ENCODE measurements around the gene AAMDC.
A peak's percentile ranks its signal among the peaks of the same experiment; 100 is the strongest.

The AAMDC gene

DNA sequence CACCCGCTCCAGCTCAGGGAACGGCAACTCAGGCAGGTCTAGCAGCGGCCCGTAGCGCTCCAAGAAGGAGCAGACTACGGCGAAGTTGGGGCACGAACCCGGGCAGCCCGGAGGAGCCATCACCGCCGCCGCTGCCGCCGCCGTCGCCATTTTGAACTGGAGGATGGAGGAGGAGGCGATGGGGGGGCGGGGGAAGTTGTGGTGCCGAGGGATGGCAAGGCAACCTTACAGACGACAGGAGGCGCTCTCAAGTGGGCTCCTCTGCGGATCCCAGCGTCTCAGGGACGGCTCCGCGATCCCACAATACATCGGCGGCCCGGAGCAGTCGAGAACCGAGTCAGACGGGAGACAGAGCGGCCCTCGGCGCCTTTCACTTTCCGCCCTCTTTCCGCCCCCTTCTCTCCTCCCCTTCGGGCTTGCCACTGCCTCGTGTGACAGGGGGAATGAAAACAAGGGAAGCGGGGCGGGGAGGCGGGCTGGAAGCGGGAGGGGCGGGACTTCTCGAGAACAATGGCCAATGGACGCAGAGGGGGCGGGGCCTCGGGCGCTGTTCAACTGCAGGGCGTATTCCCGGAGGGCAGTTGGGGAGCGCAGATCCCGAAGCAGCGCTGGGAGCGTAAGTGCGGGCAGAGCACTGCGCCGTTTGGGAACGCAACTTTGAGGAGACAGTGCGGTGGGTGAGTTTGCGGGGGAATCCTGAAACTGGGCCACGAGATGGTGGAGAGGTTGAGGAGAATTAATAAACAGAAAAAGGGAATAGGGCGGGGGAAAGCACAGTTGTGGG is at the start of gene AAMDC, which contains the start of gene RSF1:
Gene AAMDC (plus strand): TSS at position 580 of the 784 bp plus-strand sequence. CDS start 21,353 bp downstream, outside the sequence.
Gene RSF1 (minus strand): TSS at position 158 of the 784 bp plus-strand sequence. CDS start 8 bp downstream, at position 150.
- peak; percentile 85 to 96 for DNase-seq (ENCODE audit: extremely low read depth in 1 of 2, low read depth in 1 of 2)

DNA sequence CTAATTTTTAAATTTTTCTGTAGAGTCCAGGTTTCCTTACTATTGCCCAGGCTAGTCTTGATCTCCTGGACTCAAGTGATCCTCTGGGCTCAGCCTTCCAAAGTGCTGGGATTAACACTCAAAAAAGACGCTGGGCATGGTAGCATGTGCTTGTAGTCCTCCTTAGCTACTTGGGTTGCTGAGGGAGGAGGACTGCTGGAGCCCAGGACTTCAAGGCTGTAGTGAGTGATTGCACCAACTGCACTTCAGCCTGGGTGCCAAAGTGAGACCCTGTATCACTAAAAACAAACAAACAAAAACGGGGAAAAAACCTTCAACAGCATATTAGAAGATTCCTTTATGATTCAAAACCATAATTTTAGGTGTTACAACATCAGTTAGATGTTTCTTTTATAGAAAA is 45.0 kb upstream of the AAMDC start:
- DNase-seq (ENCODE audit: extremely low read depth in 1 of 2, low read depth in 1 of 2): no peak

DNA sequence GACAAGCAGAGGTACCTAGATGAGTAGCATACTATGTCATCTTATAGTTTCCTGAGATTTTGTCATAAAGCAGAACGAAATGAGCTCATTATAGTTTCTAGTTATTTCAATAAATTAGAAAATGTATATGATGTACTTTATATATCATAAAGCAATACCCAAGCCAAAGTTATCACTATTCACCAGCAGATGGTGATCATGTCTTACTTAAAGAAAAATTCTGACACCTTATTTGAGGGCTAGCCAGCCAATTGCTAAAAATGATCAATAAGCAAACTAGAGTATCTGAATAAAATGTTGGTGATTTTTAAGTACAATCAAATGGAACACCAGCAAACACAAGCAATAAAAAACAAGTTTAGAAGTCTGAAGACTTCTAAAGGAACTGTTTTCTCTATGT is 44.5 kb upstream of the AAMDC start:
- DNase-seq (ENCODE audit: extremely low read depth in 1 of 2, low read depth in 1 of 2): no peak

GRCh38 chr11:77778118-77778517 is 42.8 kb upstream of the AAMDC start:
- DNase-seq (ENCODE audit: extremely low read depth in 1 of 2, low read depth in 1 of 2): no peak

DNA sequence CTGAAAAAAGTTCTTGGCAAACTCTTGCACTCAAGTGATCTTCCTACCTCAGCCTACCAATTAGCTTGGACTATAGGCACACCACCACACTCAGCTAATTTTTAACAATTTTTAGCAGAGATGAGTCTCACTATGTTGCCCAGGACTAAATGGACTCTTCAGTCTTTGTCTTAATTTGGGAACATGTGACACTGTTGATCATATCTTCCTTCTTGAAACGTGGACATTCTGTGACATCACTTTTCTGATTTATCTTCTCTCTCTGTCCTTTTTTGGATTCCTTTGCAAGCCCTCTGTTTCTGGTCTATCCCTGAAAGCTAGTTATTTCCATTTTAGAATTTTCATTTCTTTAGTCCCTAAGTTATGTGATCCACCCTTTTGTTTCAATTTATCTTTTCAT is 42.4 kb upstream of the AAMDC start:
- DNase-seq (ENCODE audit: extremely low read depth in 1 of 2, low read depth in 1 of 2): no peak

DNA sequence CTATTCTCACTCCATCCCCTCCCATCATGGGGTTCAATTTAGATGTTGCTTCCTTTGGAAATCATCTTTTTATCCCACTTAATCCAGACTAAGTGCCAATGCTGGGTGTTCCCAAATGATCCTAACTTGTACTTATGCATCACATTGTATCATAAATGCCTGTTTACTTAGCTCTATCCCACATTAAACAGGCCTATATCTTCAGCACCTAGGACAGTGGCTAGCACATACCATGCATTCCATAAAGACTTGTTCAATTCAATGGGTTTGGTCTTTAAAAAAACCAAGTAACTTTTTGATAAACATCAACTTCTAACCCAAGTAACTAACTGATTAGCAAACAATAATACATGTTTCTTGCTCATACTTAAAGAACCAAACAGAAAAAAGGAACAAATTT is 41.0 kb upstream of the AAMDC start:
- no peak for DNase-seq (ENCODE audit: extremely low read depth in 1 of 2, low read depth in 1 of 2)

DNA sequence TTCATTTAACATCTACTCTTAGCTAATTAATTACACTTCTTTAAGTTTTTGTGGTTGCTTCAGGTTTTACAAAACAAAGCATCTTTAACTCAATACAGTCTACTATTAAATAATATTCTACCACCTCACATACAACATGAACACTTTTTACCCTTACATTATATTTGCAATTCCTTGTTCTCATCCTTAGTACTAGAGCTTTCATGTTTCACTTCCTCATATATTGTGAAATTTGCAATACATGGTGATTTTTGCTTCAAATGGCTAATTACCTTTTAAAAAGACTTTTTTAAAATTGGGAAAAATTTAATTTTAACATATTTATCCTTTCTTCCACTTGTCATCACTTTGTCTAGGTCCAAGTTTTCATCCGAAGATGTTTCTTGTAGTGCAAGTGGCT is 37.9 kb upstream of the AAMDC start:
- DNase-seq (ENCODE audit: extremely low read depth in 1 of 2, low read depth in 1 of 2): no peak

- no peak for DNase-seq (ENCODE audit: extremely low read depth in 1 of 2, low read depth in 1 of 2)
Measured at GRCh38 chr11:77784572-77784971, 36.4 kb upstream of the AAMDC start.

GRCh38 chr11:77789061-77789730 is 31.7 kb upstream of the AAMDC start:
- DNase-seq (ENCODE audit: extremely low read depth in 1 of 2, low read depth in 1 of 2): no peak

DNA sequence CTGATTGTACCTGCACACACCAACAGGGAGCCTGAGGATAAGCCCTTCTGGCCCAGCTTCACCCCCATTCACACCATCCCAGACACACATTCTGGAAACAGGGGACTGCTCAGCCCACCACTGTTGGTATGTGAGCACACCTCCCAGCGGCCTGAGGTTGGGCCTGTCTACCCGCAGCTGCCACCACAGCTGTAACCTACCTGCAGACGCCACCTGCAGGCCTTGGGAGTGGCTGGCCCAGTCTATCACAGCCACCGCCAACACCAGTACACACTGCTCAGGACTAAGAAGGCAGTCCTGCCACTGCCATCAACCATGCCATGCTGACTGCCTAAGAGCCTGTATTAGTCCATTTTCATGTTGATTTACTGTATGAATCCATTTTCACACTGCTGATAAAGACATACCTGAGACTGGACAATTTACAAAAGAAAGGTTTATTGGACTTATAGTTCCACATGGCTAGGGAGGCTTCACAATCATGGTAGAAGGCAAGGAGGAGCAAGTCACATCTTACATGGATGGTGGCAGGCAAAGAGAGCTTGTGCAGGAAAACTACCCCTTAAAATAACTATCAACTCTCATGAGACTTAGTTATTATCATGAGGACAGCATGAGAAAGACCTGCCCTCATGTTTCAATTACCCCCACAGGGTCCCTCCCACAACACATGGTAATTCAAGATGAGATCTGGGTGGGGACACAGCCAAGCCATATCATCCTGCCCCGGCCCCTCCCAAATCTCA is 31.0 kb upstream of the AAMDC start:
- DNase-seq (ENCODE audit: extremely low read depth in 1 of 2, low read depth in 1 of 2): no peak

DNA sequence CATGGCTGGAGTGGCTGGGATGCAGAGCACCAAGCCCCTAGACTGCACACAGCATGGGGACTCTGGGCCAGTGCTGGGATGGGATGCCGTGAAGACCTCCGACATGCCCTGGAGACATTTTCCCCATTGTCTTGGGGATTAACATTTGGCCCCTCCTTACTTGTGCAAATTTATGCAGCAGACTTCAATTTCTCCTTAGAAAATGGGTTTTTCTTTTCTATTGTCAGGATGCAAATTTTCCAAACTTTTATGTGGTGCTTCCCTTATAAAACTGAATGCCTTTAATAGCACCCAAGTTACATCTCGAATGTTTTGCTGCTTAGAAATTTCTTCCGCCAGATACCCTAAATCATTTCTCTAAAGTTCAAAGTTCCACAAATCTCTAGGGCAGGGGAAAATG is 29.6 kb upstream of the AAMDC start:
- DNase-seq (ENCODE audit: extremely low read depth in 1 of 2, low read depth in 1 of 2): no peak

DNA sequence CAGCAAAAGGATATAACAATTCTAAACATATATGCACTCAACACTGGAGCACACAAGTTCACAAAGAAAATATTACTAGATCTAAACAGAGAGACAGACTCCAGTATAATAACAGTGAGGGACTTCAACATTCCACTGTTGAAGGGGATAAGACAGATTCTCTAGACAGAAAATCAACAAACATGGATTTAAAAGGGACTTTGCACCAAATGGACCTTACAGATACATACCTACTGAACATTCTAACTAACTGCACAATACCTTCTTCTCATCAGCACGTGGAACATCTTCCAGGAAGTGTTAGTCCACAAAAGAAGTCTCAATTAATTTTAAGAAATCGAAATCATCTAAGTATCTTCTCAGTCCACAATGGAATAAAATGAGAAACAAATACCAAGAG is 27.0 kb upstream of the AAMDC start:
- DNase-seq (ENCODE audit: extremely low read depth in 1 of 2, low read depth in 1 of 2): no peak

- no peak for DNase-seq (ENCODE audit: extremely low read depth in 1 of 2, low read depth in 1 of 2)
Measured at GRCh38 chr11:77799338-77799737, 21.6 kb upstream of the AAMDC start.

GRCh38 chr11:77800449-77800848 is 20.5 kb upstream of the AAMDC start:
- DNase-seq (ENCODE audit: extremely low read depth in 1 of 2, low read depth in 1 of 2): no peak

- DNase-seq (ENCODE audit: extremely low read depth in 1 of 2, low read depth in 1 of 2): no peak
Measured at GRCh38 chr11:77801477-77801876, 19.5 kb upstream of the AAMDC start.

DNA sequence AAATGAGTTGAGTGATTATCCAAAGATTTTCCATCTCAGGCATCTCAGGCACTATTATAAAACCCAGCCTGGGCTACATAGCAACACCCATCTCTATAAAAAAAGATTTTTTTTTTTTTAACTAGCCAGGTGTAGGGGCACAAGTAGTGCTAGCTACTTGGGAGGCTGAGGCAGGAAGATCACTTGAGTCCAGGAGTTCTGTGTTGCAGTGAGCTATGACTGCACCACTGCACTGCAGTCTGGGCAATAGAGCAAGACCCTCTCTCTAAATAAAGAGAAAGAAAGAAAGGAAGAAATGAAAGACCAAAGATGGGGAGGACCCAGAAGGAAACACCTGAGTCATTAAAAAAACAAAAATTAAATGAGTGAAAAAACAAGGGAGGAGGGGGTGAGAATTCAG is 14.5 kb upstream of the AAMDC start:
- DNase-seq (ENCODE audit: extremely low read depth in 1 of 2, low read depth in 1 of 2): no peak

DNA sequence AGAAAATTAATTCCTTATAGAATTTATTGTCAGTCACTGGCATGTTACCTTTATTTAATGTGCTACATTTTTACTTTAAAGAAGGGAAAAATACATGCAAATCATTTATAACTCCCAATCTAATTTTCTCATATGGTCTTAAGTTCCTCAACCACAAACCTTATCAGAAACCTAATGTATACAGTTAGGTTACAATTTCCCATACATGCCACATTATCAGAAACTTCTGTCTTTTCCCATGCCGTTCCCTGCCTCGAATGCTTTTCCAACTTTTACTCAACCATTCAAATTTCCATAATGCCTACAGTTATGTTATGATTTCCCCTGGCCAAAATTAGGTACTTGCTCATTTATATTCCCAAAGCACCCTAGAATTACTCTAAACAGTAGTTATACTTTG is 14.0 kb upstream of the AAMDC start:
- DNase-seq (ENCODE audit: extremely low read depth in 1 of 2, low read depth in 1 of 2): no peak

DNA sequence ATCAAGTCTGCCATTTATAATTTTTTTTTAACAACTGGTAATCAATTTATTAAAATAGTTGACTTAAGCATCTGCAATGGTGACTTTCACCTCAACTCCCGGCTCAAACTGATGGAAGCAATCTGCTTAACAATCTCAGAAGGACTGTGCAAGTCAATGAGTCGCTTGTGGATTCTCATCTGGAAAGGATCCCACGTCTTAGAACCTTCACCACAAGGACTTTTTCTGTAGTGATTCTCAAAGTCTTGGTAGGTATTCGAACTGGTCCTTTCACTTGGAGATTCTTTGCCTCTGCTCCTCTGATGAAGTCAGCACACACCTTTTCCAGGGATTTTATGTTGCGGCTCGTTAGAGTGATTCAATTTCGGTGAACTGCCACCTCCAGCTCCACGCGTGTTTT is 7.7 kb upstream of the AAMDC start:
- DNase-seq (ENCODE audit: extremely low read depth in 1 of 2, low read depth in 1 of 2): no peak

DNA sequence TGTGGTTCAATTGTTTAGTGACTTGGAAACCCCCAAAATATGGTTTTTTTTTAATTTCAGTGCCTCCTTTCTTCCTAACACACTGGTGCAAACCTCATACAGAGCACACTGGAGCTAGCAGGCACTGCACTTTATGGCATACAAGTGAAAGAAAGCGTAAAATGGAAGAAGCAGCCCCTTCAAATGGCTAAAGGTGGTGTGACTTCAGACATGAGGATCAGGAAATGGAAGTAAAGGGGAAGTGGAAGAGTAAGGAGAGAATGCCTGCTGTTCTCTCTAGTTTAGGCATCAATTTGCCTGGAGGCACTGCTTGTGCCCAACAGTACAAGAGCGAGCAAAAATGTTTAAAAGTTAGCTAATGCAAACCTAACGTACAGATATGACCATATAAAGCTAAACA is 6.1 kb upstream of the AAMDC start:
- no peak for DNase-seq (ENCODE audit: extremely low read depth in 1 of 2, low read depth in 1 of 2)

DNA sequence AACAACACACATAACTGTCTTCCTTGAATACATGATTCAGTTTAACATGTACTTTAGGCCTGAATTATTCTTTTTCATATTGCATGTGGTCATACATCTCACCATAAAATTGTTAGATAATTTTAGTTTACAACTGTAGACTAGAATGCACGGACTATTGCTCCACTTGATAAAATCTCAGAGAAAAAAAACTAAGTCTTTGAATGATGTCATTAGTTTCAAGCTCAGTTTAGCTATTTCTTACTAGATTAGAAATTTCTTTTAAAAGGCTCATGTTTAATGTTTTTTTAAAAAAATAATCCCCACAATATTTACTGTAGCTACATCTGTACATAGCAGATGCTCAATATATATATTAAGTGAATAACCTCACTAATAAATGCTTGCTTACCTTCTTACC is 5.5 kb upstream of the AAMDC start:
- DNase-seq (ENCODE audit: extremely low read depth in 1 of 2, low read depth in 1 of 2): no peak

DNA sequence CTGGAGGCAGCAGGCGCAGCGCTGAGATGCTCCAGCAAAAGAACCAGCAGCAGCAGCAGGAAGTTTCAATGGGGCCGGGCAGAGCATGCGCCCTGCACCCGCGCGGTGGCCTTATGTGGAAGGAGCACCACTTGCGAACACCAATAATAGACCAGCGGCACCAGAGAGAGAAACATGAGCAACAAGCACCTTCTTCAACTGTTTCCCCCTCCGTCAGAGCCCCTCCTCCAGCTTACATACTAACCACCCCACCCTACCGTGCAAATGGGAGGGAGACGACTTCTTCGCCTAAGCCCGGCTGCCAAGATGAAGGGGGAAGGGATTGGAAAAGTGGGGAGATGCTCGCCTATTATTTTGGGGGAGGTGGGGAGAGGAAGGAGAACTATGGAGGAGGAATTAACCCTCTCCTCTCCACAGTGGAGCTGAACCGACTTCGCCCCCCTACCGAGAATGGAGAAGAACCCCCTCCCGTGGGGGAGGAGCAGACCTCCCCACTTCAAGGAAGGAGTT is 1.5 kb upstream of the AAMDC start:
- peak; percentile 65 to 81 for DNase-seq (ENCODE audit: extremely low read depth in 1 of 2, low read depth in 1 of 2)

Data from stimulated activated CD8-positive, alpha-beta memory T cell treated with anti-CD3 and anti-CD28 coated beads, Interleukin-7, amount 100 ng/mL, for 48 hours (primary cell).